ENCODE data around the gene SLC9A9. TPM values are rescaled to one million over a fixed set of nuclear protein-coding genes. Genes with fewer than 3 reads are reported as not detected.

Gene SLC9A9
- total and polyA plus RNA-seq, 10 donors: 10.8 to 58.2 (median 44.7) TPM

DNA sequence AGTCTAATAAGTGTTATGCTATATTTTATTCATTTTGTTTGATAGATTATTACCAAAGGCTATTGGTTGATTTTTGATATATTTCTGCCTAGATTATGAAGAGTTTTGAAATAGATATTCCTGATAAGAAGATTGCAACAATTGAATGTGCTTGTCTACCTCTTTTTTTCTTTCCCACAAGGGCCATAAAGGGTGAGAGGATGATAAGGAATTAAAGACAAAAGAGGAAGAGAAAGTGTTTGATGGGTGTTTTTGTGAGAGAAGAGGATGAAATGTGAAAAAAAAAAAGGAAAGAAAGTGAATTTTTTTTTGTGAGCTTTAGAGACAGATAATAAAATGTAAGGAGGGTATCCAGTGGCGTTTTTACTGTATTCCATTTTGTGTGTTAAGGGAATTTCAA lies 484.3 kb downstream of the SLC9A9 start:
- H3K4me3 ChIP-seq: no peak overlapping the region
- peaks cover 0 to 17% (median 0%) of the 10 kb centered on the region in 6 donors for H3K4me1 ChIP-seq
- no peak for DNase-seq
- H3K36me3 ChIP-seq: peaks cover 0 to 8% (median 0%) of the 10 kb centered on the region in 6 donors
- WGBS, 5 donors: 89 to 96% (median 93%) methylated on average over 1 of the region's 1 CpG
- no peak overlapping the region for H3K27ac ChIP-seq
- peaks cover 0 to 9% (median 0%) of the 10 kb centered on the region in 8 donors for H3K9me3 ChIP-seq
- no peaks in the 10 kb centered on the region for H3K27me3 ChIP-seq (replicated peaks in 1 of 7)
- TF ChIP-seq, protein P1, sequence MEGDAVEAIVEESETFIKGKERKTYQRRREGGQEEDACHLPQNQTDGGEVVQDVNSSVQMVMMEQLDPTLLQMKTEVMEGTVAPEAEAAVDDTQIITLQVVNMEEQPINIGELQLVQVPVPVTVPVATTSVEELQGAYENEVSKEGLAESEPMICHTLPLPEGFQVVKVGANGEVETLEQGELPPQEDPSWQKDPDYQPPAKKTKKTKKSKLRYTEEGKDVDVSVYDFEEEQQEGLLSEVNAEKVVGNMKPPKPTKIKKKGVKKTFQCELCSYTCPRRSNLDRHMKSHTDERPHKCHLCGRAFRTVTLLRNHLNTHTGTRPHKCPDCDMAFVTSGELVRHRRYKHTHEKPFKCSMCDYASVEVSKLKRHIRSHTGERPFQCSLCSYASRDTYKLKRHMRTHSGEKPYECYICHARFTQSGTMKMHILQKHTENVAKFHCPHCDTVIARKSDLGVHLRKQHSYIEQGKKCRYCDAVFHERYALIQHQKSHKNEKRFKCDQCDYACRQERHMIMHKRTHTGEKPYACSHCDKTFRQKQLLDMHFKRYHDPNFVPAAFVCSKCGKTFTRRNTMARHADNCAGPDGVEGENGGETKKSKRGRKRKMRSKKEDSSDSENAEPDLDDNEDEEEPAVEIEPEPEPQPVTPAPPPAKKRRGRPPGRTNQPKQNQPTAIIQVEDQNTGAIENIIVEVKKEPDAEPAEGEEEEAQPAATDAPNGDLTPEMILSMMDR (IDR thresholded peaks at IDR 0.05 in 8 of 11, conservative IDR thresholded peaks at IDR 0.05 in 3 of 11): no peak
- TF ChIP-seq POLR2A (IDR thresholded peaks at IDR 0.05) (no peak), POLR2AphosphoS5 (IDR thresholded peaks at IDR 0.05) (no peak)
- intact Hi-C loops (cut with DNase I; ENCODE audit: low total_unique reads): no loop called here

DNA sequence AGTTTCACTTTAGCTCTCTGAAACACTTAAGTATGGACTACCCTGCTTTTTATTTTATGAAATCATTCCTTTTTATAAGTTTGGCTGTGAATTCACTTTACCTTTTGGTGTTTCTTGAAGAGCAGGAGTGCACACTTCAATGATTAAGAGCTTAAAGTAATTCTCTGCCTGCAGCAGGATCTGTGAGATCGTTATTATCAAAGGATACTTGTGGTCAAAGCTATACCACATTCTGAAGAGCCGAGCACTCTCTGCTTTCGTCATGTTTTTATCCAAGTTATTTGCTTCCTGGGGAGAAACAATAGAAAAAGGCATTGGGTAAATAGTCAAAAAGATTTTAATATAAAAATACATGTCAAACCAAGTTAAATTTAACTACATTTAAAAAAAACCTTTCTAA lies 485.0 kb downstream of the SLC9A9 start:
- Histone ChIP-seq H3K4me3 (no peak overlapping the region), H3K27ac (no peak overlapping the region), H3K36me3 (peaks cover 0 to 8% (median 0%) of the 10 kb centered on the region in 6 donors), H3K27me3 (replicated peaks in 1 of 7) (no peaks in the 10 kb centered on the region), H3K4me1 (peaks cover 0 to 17% (median 0%) of the 10 kb centered on the region in 6 donors), H3K9me3 (peaks cover 0 to 9% (median 0%) of the 10 kb centered on the region in 8 donors)
- no peak for TF ChIP-seq POLR2A (IDR thresholded peaks at IDR 0.05)
- TF ChIP-seq, protein P1 (IDR thresholded peaks at IDR 0.05 in 8 of 11, conservative IDR thresholded peaks at IDR 0.05 in 3 of 11): no peak
- no peak for TF ChIP-seq POLR2AphosphoS5 (IDR thresholded peaks at IDR 0.05)
- no peak for DNase-seq
- intact Hi-C loops (cut with DNase I; ENCODE audit: low total_unique reads): no loop called here
- WGBS, 5 donors: 21 to 49% (median 30%) methylated on average over 3 of the region's 3 CpGs

DNA sequence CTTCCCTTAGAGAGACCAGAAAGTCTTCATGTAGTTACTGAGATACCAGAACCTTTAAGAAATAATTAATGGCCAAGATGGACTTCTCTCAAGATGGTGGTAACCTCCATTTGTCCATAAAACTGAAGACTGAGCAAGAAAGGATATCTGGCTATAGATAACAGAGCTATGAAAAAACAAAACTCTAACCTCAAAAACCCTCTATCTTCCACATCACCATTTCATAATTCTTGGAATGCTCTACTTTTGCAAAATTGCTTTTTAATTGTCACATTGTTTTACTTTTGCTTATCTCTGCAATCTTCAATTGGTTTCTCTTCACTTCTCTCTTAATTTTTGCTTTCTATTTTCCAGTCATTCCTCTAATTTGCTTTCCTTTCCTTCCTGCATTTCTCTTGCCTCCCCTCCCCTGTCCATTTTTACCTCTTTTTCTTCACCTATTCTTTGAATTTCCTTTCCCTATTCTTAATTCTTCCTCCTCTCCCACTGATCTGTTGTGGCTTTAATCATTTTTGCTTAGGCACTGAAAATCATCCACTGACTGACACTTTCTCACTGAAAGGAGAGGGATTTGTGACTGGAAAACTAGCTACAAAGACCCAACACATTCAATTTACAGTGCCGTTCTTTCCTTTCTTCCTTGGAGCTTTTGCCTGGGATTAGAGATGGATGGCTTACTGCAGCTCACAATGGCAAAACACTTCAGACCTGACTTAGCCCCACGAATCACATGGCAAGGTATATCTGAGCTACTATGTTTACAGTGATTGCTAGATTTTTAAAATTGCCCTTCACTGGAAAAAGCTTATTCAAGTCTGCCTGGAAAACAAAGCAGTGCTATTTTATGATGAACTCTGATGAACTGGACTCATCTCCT lies 485.9 kb downstream of the SLC9A9 start:
- peaks cover 0 to 8% (median 0%) of the 10 kb centered on the region in 6 donors for H3K36me3 ChIP-seq
- WGBS, 5 donors: 83 to 96% (median 89%) methylated on average over 2 of the region's 2 CpGs

More for the DNA sequence above, 485.9 kb downstream of the SLC9A9 start:
- no peak for DNase-seq
- intact Hi-C loops (cut with DNase I; ENCODE audit: low total_unique reads): no loop called here
- H3K27me3 ChIP-seq (replicated peaks in 1 of 7): no peaks in the 10 kb centered on the region
- no peak for TF ChIP-seq POLR2A (IDR thresholded peaks at IDR 0.05)
- no peak for TF ChIP-seq POLR2AphosphoS5 (IDR thresholded peaks at IDR 0.05)
- TF ChIP-seq, protein P1 (IDR thresholded peaks at IDR 0.05 in 8 of 11, conservative IDR thresholded peaks at IDR 0.05 in 3 of 11): no peak
- H3K4me3 ChIP-seq: no peak overlapping the region
- H3K9me3 ChIP-seq: peaks cover 0 to 9% (median 0%) of the 10 kb centered on the region in 8 donors
- H3K4me1 ChIP-seq: peaks cover 0 to 17% (median 0%) of the 10 kb centered on the region in 6 donors
- H3K27ac ChIP-seq: no peak overlapping the region
